Measurements from ENCODE around the gene NSF. TPM values are rescaled to one million over a fixed set of nuclear protein-coding genes. Genes with fewer than 3 reads are reported as not detected.
A peak's percentile ranks its signal among the peaks of the same experiment; 100 is the strongest.
"Not testable (repeated sequence)": the region's sequence is repeated elsewhere in the genome, so short reads cannot be mapped to it uniquely, and the experiment has no call there.

NSF gene
- total and polyA plus RNA-seq, 10 of the 15 experiments (the other 5 are each of a cell fraction or from before 2014, with no cell fraction given), result 6.8 to 25.6 (median 16.8) TPM

DNA sequence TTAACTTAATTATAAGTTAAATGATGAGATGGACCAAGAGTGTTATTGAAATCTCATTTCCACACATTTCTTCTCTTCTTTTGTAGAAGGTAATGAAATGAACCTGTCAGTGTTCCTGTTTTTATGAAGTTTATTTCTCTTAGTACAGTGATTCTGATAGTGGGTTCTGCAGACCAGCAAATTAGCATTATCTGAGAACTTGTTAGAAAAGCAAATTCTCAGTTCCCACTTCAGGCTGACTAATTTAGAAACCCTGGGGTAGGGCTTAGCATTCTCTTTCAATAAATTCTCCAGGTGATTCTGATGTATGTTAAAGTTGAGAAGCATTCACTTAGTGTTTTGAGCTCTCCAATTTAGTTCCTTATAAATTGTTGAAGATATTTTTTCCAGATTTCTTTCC is 12.7 kb downstream of the NSF start:
- FAIRE-seq, result peak; percentile 89
- H3K36me3 ChIP-seq (ENCODE audit: control insufficient read depth in 2 of 2, insufficient read depth in 2 of 2, low read length in 1 of 2); intact Hi-C loops (cut with micrococcal nuclease; ENCODE audit: unreplicated experiment); SMC1A ChIA-PET (ENCODE audit: uncharacterized antibody, unreplicated experiment); H3K9me3 ChIP-seq (replicated peaks; ENCODE audit: control insufficient read depth, insufficient read depth, low read length); BruUV-seq (replicated peaks); H4K20me1 ChIP-seq (ENCODE audit: control insufficient read depth, insufficient read depth); H3K9ac ChIP-seq (ENCODE audit: control insufficient read depth, insufficient read depth, low read length); POLR2A ChIA-PET; H3K4me3 ChIP-seq; H3K79me2 ChIP-seq (ENCODE audit: control insufficient read depth, insufficient read depth, low read length); DNase-seq (ENCODE audit: low read depth, low spot score); H3K4me1 ChIP-seq (ENCODE audit: control insufficient read depth, insufficient read depth, low read length); RAD21 ChIA-PET (ENCODE audit: unreplicated experiment); in situ Hi-C loops (cut with MboI); H2AFZ ChIP-seq (ENCODE audit: control insufficient read depth, low read depth, low read length); H3K4me2 ChIP-seq (ENCODE audit: control insufficient read depth, insufficient read depth); H3K27me3 ChIP-seq (replicated peaks in 1 of 2; ENCODE audit: control insufficient read depth in 2 of 2, insufficient read depth in 2 of 2, low read length in 1 of 2); H3K27ac ChIP-seq (ENCODE audit: control insufficient read depth, insufficient read depth); CTCF ChIA-PET: not testable (repeated sequence)
- ATAC-seq, result peak; percentile 95
- TF ChIP-seq JUNB (IDR thresholded peaks at IDR 0.05) (peak; percentile 51), SPI1 (IDR thresholded peaks at IDR 0.05; ENCODE audit: borderline replicate concordance, insufficient read depth, low read depth, low read length) (peak; percentile 37; the same call in 1 of the 2 replicates)

DNA sequence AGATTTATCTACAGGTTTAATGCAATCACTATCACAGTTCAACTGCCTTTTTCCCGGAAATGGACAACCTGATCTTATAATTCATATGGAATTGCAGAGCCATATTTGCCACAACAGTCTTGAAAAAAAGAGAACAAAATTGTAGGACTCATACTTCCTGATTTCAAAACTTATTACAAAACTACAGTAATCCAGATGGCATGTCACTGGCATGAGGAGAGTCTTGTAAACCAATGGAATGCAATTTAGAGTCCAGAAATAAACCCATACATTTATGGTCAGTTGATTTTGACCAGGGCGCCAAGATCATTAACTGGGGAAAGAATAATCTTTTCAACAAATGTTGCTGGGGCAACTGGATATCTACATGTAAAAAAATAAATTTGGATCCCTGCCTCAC is 20.8 kb downstream of the NSF start:
- RAD21 ChIA-PET (ENCODE audit: unreplicated experiment); H4K20me1 ChIP-seq (ENCODE audit: control insufficient read depth, insufficient read depth); CTCF ChIA-PET; H3K4me3 ChIP-seq; BruUV-seq (replicated peaks); POLR2A ChIA-PET; H3K27me3 ChIP-seq (replicated peaks in 1 of 2; ENCODE audit: control insufficient read depth in 2 of 2, insufficient read depth in 2 of 2, low read length in 1 of 2); H3K79me2 ChIP-seq (ENCODE audit: control insufficient read depth, insufficient read depth, low read length); H3K27ac ChIP-seq (ENCODE audit: control insufficient read depth, insufficient read depth); H3K9me3 ChIP-seq (replicated peaks; ENCODE audit: control insufficient read depth, insufficient read depth, low read length); H3K9ac ChIP-seq (ENCODE audit: control insufficient read depth, insufficient read depth, low read length); FAIRE-seq; SMC1A ChIA-PET (ENCODE audit: uncharacterized antibody, unreplicated experiment); H2AFZ ChIP-seq (ENCODE audit: control insufficient read depth, low read depth, low read length); ATAC-seq; intact Hi-C loops (cut with micrococcal nuclease; ENCODE audit: unreplicated experiment); H3K36me3 ChIP-seq (ENCODE audit: control insufficient read depth in 2 of 2, insufficient read depth in 2 of 2, low read length in 1 of 2); H3K4me2 ChIP-seq (ENCODE audit: control insufficient read depth, insufficient read depth); H3K4me1 ChIP-seq (ENCODE audit: control insufficient read depth, insufficient read depth, low read length); in situ Hi-C loops (cut with MboI); DNase-seq (ENCODE audit: low read depth, low spot score): not testable (repeated sequence)
- no CpG with 5 or more reads among the region's 2 CpGs for WGBS (ENCODE audit: insufficient coverage, insufficient replicate concordance, low lambda C conversion rate, missing lambda C conversion rate)

DNA sequence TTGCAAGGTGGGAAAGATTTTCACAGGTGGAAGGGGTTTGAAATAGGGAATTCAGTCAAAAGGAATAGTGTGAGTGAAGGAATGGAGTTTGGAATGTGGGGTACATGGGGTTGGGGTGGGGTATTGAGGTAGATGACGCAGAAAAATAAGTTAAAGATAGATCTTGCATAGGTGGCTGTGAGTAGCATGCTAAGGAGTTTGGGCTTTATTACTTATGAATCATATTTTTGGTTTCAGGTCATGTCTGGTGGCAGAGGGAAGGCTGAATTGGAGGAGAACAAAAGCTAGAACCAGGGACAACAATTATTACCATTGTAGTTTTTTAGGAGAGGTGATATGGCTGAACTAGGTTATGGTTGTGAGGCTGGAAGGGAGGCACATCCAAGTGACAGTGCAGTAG is 23.4 kb downstream of the NSF start:
- POLR2A ChIA-PET; H4K20me1 ChIP-seq (ENCODE audit: control insufficient read depth, insufficient read depth); H3K79me2 ChIP-seq (ENCODE audit: control insufficient read depth, insufficient read depth, low read length); CTCF ChIA-PET; BruUV-seq (replicated peaks); H3K4me1 ChIP-seq (ENCODE audit: control insufficient read depth, insufficient read depth, low read length); DNase-seq (ENCODE audit: low read depth, low spot score); H3K27me3 ChIP-seq (replicated peaks in 1 of 2; ENCODE audit: control insufficient read depth in 2 of 2, insufficient read depth in 2 of 2, low read length in 1 of 2); H3K36me3 ChIP-seq (ENCODE audit: control insufficient read depth in 2 of 2, insufficient read depth in 2 of 2, low read length in 1 of 2); H3K9ac ChIP-seq (ENCODE audit: control insufficient read depth, insufficient read depth, low read length); SMC1A ChIA-PET (ENCODE audit: uncharacterized antibody, unreplicated experiment); H3K9me3 ChIP-seq (replicated peaks; ENCODE audit: control insufficient read depth, insufficient read depth, low read length); RAD21 ChIA-PET (ENCODE audit: unreplicated experiment); intact Hi-C loops (cut with micrococcal nuclease; ENCODE audit: unreplicated experiment); in situ Hi-C loops (cut with MboI); H2AFZ ChIP-seq (ENCODE audit: control insufficient read depth, low read depth, low read length); H3K27ac ChIP-seq (ENCODE audit: control insufficient read depth, insufficient read depth); ATAC-seq; H3K4me3 ChIP-seq; H3K4me2 ChIP-seq (ENCODE audit: control insufficient read depth, insufficient read depth): not testable (repeated sequence)
- WGBS (ENCODE audit: insufficient coverage, insufficient replicate concordance, low lambda C conversion rate, missing lambda C conversion rate), result no CpG with 5 or more reads among the region's 1 CpG
- peak; percentile 54 for FAIRE-seq

DNA sequence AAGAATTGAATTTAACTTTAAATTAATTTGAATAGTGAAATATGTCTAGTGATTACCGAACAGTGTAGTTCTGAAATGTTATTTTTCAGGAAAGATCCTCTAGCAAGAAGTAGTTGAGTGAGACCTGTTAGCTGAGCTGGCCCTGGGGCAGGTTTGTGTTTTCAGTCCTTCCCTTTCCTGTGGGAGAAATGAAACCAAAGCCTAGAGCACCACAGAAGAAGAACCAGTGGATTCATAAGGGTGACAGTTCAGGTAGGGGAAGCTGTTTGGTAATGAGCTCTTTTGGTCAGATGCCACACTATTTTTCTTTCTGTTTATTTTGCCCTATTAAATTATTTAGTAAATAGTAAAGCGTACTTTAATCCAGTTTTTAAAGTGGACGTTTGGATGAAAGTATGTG is 26.7 kb downstream of the NSF start:
- H3K27me3 ChIP-seq (replicated peaks in 1 of 2; ENCODE audit: control insufficient read depth in 2 of 2, insufficient read depth in 2 of 2, low read length in 1 of 2); BruUV-seq (replicated peaks); SMC1A ChIA-PET (ENCODE audit: uncharacterized antibody, unreplicated experiment); H3K4me1 ChIP-seq (ENCODE audit: control insufficient read depth, insufficient read depth, low read length); RAD21 ChIA-PET (ENCODE audit: unreplicated experiment); H3K4me2 ChIP-seq (ENCODE audit: control insufficient read depth, insufficient read depth); H3K36me3 ChIP-seq (ENCODE audit: control insufficient read depth in 2 of 2, insufficient read depth in 2 of 2, low read length in 1 of 2); H3K79me2 ChIP-seq (ENCODE audit: control insufficient read depth, insufficient read depth, low read length); in situ Hi-C loops (cut with MboI); H3K9ac ChIP-seq (ENCODE audit: control insufficient read depth, insufficient read depth, low read length); H2AFZ ChIP-seq (ENCODE audit: control insufficient read depth, low read depth, low read length); POLR2A ChIA-PET; intact Hi-C loops (cut with micrococcal nuclease; ENCODE audit: unreplicated experiment); H3K27ac ChIP-seq (ENCODE audit: control insufficient read depth, insufficient read depth); H3K4me3 ChIP-seq; FAIRE-seq; H4K20me1 ChIP-seq (ENCODE audit: control insufficient read depth, insufficient read depth); H3K9me3 ChIP-seq (replicated peaks; ENCODE audit: control insufficient read depth, insufficient read depth, low read length); ATAC-seq; CTCF ChIA-PET; DNase-seq (ENCODE audit: low read depth, low spot score): not testable (repeated sequence)
- no CpG with 5 or more reads among the region's 3 CpGs for WGBS (ENCODE audit: insufficient coverage, insufficient replicate concordance, low lambda C conversion rate, missing lambda C conversion rate)

All from GM12878 (cell line).